HFF-Myc (cell line): ENCODE measurements around the gene CHRND.

Experiments used
- DNase-seq: peaks from one replicate; pipeline ENCODE4 v3.0.0-alpha.2; 2011; ENCODE audit warnings: low read depth; ENCODE audit errors: extremely low read depth
- H3K4me3 ChIP-seq: replicated peaks from 2 replicates; pipeline ENCODE4 v1.5.1; 2011; ENCODE audit warnings: low read depth, mild to moderate bottlenecking, control low read depth, low read length
- TF ChIP-seq, protein P1 (sequence below): IDR thresholded peaks from 2 replicates; pipeline ENCODE4 v1.5.1; 2012; ENCODE audit warnings: mild to moderate bottlenecking, low read depth, low read length, control low read depth; ENCODE audit errors: missing control alignments

Gene CHRND

DNA sequence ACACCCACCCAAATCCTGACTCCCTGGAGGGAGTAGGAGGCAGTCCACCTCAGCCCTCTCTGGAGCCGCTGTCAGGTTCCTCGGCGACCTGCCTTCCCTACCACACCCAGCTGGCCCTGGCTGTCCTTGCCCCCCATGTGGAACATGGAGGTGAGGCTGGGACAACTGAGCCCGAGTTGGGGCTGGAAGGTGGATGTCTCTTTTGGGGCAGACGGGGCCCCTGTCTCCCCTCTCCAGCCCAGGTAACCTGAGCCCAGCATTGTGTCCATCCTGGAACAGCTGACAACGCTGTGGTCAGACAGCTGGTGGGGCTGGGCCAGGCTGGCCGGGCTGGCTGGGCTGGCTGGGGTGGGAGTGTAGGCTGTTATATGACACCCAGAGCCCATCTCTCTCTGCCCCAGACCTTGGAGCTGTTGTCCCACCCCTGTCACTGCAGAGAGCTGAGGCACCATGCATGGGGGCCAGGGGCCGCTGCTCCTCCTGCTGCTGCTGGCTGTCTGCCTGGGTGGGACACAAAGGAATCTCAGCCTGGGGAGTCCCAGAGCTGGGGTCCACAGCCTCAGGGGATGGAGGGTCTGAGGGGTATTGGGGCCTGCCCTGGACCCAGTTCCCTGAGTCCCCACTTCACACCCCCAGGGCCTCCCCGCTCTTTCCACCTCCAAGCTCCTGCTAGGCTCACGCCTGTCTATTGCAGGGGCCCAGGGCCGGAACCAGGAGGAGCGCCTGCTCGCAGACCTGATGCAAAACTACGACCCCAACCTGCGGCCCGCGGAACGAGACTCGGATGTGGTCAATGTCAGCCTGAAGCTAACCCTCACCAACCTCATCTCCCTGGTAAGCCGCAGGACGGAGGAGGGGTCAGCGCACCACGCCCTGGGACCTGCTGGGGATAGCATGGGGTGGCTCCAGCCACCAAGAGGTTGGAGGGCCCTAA lies 13.6 kb downstream of the CHRND start, which contains the start of gene CHRNG:
CHRNG (plus strand) TSS at position 395 of the 934 bp plus-strand sequence; CDS start at position 451, 56 bp downstream.
- TF ChIP-seq, protein P1, sequence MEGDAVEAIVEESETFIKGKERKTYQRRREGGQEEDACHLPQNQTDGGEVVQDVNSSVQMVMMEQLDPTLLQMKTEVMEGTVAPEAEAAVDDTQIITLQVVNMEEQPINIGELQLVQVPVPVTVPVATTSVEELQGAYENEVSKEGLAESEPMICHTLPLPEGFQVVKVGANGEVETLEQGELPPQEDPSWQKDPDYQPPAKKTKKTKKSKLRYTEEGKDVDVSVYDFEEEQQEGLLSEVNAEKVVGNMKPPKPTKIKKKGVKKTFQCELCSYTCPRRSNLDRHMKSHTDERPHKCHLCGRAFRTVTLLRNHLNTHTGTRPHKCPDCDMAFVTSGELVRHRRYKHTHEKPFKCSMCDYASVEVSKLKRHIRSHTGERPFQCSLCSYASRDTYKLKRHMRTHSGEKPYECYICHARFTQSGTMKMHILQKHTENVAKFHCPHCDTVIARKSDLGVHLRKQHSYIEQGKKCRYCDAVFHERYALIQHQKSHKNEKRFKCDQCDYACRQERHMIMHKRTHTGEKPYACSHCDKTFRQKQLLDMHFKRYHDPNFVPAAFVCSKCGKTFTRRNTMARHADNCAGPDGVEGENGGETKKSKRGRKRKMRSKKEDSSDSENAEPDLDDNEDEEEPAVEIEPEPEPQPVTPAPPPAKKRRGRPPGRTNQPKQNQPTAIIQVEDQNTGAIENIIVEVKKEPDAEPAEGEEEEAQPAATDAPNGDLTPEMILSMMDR: no peak
- H3K4me3 ChIP-seq: no peak within 1 kb of the TSS
- no peak for DNase-seq

- TF ChIP-seq, protein P1: no peak
- no peak for DNase-seq
- no peak overlapping the region for H3K4me3 ChIP-seq
These were observed 14.6 kb downstream of the CHRND start for GRCh38 chr2:232540441-232541041.

DNA sequence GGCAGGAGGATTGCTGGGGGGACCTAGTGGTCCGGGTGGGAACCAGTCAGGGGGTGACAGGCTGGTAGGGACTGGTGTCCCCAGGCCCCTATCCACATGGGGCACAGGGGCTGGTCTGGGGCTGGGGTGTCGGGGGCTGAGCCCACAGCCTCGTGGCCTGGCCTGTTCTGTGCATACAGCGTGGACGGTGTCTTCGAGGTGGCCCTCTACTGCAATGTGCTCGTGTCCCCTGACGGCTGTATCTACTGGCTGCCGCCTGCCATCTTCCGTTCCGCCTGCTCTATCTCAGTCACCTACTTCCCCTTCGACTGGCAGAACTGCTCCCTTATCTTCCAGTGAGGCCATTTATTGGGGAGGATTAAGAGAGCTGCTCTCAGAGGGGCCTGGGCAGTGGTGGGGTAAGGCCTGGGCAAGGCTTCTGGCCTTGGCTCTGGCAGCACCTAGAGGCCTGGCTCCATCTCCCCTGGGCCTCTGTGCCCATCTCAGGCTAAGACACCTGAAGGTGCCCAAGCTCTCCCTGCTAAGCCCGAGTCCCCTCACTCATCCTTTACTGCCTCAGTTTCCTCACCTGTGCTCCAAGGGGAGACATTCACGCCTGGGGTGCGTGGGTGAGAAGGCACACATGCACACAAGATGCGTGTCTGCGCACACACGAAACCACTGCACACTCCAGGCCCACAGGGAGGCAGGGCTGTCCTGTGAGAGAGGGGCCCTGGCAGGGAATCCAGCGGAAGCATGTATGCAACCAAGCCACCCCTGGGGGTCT lies 15.4 kb downstream of the CHRND start:
- TF ChIP-seq, protein P1: no peak
- DNase-seq: no peak
- no peak overlapping the region for H3K4me3 ChIP-seq

- no peak for DNase-seq
- no peak overlapping the region for H3K4me3 ChIP-seq
- TF ChIP-seq, protein P1: no peak
These were observed 16.2 kb downstream of the CHRND start for GRCh38 chr2:232541961-232542714.

DNA sequence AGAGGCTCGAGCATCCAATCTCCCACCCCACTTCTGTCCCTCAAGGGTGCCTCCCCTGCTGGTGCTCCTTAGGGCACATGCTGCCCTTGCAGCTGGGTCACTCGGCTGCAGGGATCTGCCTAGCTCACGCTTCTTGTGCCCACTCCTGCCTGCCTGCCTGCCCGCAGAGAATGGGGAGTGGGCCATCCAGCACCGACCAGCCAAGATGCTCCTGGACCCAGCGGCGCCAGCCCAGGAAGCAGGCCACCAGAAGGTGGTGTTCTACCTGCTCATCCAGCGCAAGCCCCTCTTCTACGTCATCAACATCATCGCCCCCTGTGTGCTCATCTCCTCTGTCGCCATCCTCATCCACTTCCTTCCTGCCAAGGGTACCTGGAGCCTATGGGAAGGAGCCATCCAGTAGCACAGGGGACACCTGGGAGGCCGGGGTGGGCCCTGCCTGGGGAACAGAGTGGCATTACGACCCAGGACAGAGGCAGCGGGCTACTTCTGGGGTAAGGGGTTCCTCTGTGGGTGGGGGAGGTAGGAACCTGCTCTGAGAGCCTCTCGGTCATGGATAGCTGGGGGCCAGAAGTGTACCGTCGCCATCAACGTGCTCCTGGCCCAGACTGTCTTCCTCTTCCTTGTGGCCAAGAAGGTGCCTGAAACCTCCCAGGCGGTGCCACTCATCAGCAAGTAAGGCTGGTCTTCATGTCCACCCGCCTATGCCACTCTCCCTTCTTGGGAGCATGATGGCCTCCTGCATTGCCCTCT lies 16.9 kb downstream of the CHRND start:
- no peak for DNase-seq
- no peak overlapping the region for H3K4me3 ChIP-seq
- TF ChIP-seq, protein P1: no peak

DNA sequence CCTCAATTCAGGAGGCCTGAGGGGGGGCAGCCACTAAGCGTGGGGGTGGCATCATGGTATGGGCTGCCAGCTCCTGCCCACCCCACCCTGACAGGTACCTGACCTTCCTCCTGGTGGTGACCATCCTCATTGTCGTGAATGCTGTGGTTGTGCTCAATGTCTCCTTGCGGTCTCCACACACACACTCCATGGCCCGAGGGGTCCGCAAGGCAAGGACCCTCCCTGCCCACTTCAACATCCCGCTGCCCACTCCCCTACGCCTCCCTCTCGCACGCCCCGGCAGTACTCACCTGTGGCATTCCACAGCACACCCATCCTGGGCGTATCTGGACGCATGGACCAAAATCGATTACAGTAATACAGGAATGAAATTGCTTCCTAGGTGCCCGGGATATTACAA lies 17.5 kb downstream of the CHRND start:
- H3K4me3 ChIP-seq: no peak overlapping the region
- TF ChIP-seq, protein P1: no peak
- no peak for DNase-seq
